K562 (cell line): ENCODE measurements around the gene DYNC1H1. TPM values are rescaled to one million over a fixed set of nuclear protein-coding genes. Genes with fewer than 3 reads are reported as not detected.

ENCODE experiments used
- CCAR2 ChIP-seq: fragments of 200-400 bp; formaldehyde crosslinking; IDR thresholded peaks from 2 replicates; pipeline ENCODE4 v1.6.1; 2017; ENCODE audit warnings: mild to moderate bottlenecking, low read depth, low read length
- DIDO1 ChIP-seq: fragments of 450-650 bp; IDR thresholded peaks from 2 replicates; pipeline ENCODE4 v1.6.1; 2016; ENCODE audit warnings: low read depth, missing biosample characterization, missing genetic modification characterization
- GABPB2 ChIP-seq: fragments of 250-450 bp; sonication (Bioruptor Pico); conservative IDR thresholded peaks from 2 replicates; pipeline ENCODE4 v1.5.1; 2021; ENCODE audit warnings: mild to moderate bottlenecking
- GTF2A2 ChIP-seq: IDR thresholded peaks from 2 replicates; pipeline ENCODE4 v1.6.1; 2016; ENCODE audit warnings: mild to moderate bottlenecking, missing genetic modification characterization, missing compliant biosample characterization
- HSF4 ChIP-seq: fragments of 250-450 bp; sonication (Bioruptor Pico); IDR thresholded peaks from 2 replicates; pipeline ENCODE4 v2.1.2; 2022; ENCODE audit warnings: mild to moderate bottlenecking, moderate library complexity, borderline replicate concordance
- IRF2 ChIP-seq: sonication (generic); formaldehyde crosslinking; IDR thresholded peaks from 2 replicates; pipeline ENCODE4 v1.8.1; 2022; ENCODE audit warnings: mild to moderate bottlenecking, missing genetic modification reagents
- MECOM ChIP-seq: fragments of 250-450 bp; sonication (Bioruptor Pico); IDR thresholded peaks from 2 replicates; pipeline ENCODE4 v1.8.0; 2022; ENCODE audit warnings: inconsistent platforms
- MED1 ChIP-seq: sonication (generic); formaldehyde crosslinking; IDR thresholded peaks from 2 replicates; pipeline ENCODE4 v1.8.1; 2023; ENCODE audit warnings: missing genetic modification reagents, borderline replicate concordance
- NR3C1 ChIP-seq: sonication (generic); formaldehyde crosslinking; IDR thresholded peaks from 2 replicates; pipeline ENCODE4 v1.8.1; 2022; ENCODE audit warnings: missing genetic modification reagents
- RBBP5 ChIP-seq: fragments of 200-600 bp; sonication (generic); IDR thresholded peaks from 2 replicates; pipeline ENCODE4 v1.6.1; 2012; ENCODE audit warnings: borderline replicate concordance, mild to moderate bottlenecking, low read length, control low read depth, inconsistent platforms; ENCODE audit not compliant: insufficient read depth, poor library complexity, severe bottlenecking
- SRSF3 ChIP-seq: fragments of 200-400 bp; formaldehyde crosslinking; IDR thresholded peaks from 2 replicates; pipeline ENCODE4 v1.6.1; 2016; ENCODE audit warnings: mild to moderate bottlenecking, low read length, moderate library complexity; ENCODE audit not compliant: insufficient read depth
- U2AF1 ChIP-seq: fragments of 200-400 bp; formaldehyde crosslinking; optimal IDR thresholded peaks from 2 replicates; pipeline ENCODE3; 2017; ENCODE audit warnings: mild to moderate bottlenecking, low read depth, low read length, moderate library complexity
- ZNF717 ChIP-seq: fragments of 250-450 bp; sonication (Bioruptor Pico); IDR thresholded peaks from 2 replicates; pipeline ENCODE4 v1.5.0; 2021
- polyA plus RNA-seq, 8 experiments: library from polyadenylated mRNA; depleted of rRNA in 4 of 8; stranded (reverse) in 5 of 8; unstranded in 3 of 8; fragments of >200 nt; fragmentation: Nextera tagmentation in 2 of 8; fragmentation: Illumina TruSeq in 1 of 8; extraction: Ambion mirVana in 2 of 8; extraction: Trizol in 1 of 8; gene quantifications; 2 replicates each; pipeline versions ENCODE4 v1.2.1 to v1.2.3, GENCODE V29; 2011 to 2014; ENCODE audit warnings: inconsistent platforms in 1 of 8, missing spikeins in 1 of 8
- total RNA-seq, 7 experiments: library from RNA; depleted of rRNA in 6 of 7; stranded (reverse); fragments of >200 nt in 6 of 7; fragmentation: Illumina TruSeq in 2 of 7; extraction: Trizol in 2 of 7; gene quantifications; 2 replicates each; pipeline versions ENCODE4 v1.2.1 to v1.2.3, GENCODE V29; 2011 to 2021; ENCODE audit warnings: low replicate concordance in 1 of 7
- TF ChIP-seq, protein P1 (sequence below): IDR thresholded peaks from 2 replicates; pipeline ENCODE4 v1.6.1; 2011; ENCODE audit not compliant: insufficient read length; ENCODE audit errors: extremely low read depth
- TF ChIP-seq, protein P2 (sequence below): fragments of 250-450 bp; sonication (Bioruptor Pico); IDR thresholded peaks from 2 replicates; pipeline ENCODE4 v1.8.0; 2021; ENCODE audit warnings: borderline replicate concordance, mild to moderate bottlenecking, moderate library complexity; ENCODE audit not compliant: poor library complexity, severe bottlenecking
- TF ChIP-seq, protein P3 (sequence below), 2 experiments: fragments of 450-650 bp in 1 of 2; sonication (generic) in 1 of 2; formaldehyde crosslinking in 1 of 2; IDR thresholded peaks; 2 replicates each; pipeline versions ENCODE4 v1.7.1 to v1.9.0; 2016 to 2022; ENCODE audit warnings: inconsistent platforms in 1 of 2, mild to moderate bottlenecking in 1 of 2, missing genetic modification reagents in 1 of 2

Gene DYNC1H1
- total and polyA plus RNA-seq, 9 of the 15 experiments (the other 6 are each of a cell fraction or from before 2014, with no cell fraction given), result 31.9 to 335 (median 115) TPM

DNA sequence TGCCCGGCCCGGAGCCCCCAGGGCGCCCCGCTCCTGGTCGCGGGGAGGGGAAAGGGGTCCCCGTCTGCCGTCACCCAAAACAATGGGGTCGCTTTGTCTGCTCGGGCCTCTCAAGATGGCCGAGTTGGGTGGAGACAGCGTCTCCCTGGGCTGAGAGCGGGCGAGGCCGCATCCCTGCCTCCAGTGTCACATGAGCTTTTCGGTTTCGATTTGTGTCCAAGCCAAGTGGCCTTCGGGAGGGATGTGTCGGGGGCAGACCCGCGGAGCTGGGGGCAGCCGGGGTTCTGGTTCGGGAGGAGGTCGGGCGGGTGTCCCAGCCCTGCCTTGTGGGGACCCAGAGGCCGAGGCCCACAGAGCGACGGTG is 790 bp downstream of the DYNC1H1 start (continued):
- TF ChIP-seq ZNF717 (CRISPR knock-in tag) (no peak), GTF2A2 (tag) (no peak), U2AF1 (no peak), NR3C1 (CRISPR knock-in tag) (peak; percentile 75; the same call in 1 of the 2 replicates), RBBP5 (peak; percentile 19), HSF4 (CRISPR knock-in tag) (no peak), MED1 (CRISPR knock-in tag) (no peak), SRSF3 (no peak), IRF2 (0 out of 2 replicates have a peak, but pooled peaks have one; percentile 14), DIDO1 (tag) (no peak), CCAR2 (no peak), MECOM (no peak), GABPB2 (CRISPR knock-in tag) (no peak)
- TF ChIP-seq, protein P1, sequence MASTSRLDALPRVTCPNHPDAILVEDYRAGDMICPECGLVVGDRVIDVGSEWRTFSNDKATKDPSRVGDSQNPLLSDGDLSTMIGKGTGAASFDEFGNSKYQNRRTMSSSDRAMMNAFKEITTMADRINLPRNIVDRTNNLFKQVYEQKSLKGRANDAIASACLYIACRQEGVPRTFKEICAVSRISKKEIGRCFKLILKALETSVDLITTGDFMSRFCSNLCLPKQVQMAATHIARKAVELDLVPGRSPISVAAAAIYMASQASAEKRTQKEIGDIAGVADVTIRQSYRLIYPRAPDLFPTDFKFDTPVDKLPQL, result no peak
- TF ChIP-seq, protein P2, sequence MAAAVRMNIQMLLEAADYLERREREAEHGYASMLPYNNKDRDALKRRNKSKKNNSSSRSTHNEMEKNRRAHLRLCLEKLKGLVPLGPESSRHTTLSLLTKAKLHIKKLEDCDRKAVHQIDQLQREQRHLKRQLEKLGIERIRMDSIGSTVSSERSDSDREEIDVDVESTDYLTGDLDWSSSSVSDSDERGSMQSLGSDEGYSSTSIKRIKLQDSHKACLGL, result no peak
- TF ChIP-seq, protein P3, sequence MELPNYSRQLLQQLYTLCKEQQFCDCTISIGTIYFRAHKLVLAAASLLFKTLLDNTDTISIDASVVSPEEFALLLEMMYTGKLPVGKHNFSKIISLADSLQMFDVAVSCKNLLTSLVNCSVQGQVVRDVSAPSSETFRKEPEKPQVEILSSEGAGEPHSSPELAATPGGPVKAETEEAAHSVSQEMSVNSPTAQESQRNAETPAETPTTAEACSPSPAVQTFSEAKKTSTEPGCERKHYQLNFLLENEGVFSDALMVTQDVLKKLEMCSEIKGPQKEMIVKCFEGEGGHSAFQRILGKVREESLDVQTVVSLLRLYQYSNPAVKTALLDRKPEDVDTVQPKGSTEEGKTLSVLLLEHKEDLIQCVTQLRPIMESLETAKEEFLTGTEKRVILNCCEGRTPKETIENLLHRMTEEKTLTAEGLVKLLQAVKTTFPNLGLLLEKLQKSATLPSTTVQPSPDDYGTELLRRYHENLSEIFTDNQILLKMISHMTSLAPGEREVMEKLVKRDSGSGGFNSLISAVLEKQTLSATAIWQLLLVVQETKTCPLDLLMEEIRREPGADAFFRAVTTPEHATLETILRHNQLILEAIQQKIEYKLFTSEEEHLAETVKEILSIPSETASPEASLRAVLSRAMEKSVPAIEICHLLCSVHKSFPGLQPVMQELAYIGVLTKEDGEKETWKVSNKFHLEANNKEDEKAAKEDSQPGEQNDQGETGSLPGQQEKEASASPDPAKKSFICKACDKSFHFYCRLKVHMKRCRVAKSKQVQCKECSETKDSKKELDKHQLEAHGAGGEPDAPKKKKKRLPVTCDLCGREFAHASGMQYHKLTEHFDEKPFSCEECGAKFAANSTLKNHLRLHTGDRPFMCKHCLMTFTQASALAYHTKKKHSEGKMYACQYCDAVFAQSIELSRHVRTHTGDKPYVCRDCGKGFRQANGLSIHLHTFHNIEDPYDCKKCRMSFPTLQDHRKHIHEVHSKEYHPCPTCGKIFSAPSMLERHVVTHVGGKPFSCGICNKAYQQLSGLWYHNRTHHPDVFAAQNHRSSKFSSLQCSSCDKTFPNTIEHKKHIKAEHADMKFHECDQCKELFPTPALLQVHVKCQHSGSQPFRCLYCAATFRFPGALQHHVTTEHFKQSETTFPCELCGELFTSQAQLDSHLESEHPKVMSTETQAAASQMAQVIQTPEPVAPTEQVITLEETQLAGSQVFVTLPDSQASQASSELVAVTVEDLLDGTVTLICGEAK (IDR thresholded peaks at IDR 0.05), result no peak
- TF ChIP-seq, protein P3 (CRISPR knock-in tag; IDR thresholded peaks at IDR 0.05), result no peak
